IPS-NIHi11 (cell line): ENCODE results near the gene GDF10.
A peak's percentile ranks its signal among the peaks of the same experiment; 100 is the strongest.

ENCODE experiments used
- DNase-seq: peaks from one replicate; pipeline ENCODE4 v3.0.0; 2012; ENCODE audit warnings: mixed read lengths, low spot score

The GDF10 gene

DNA sequence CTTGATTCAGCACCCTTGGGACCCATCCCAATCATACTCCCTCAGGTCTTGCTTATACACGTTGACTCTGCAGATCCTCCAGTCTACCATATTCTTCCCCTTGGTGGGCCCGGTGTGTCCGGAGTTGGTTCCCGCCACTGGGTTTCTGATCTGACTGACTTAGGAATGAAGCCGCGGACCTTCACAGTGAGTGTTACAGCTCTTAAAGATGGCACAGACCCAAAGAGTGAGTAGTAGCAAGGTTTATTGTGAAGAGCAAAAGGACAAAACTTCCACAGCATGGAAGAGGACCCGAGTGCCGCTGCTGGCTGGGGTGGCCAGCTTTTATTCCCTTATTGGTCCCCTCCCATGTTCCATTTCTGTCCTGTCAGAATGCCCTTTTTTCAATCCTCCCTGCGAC is 5.9 kb upstream of the GDF10 start:
- DNase-seq = no peak

DNA sequence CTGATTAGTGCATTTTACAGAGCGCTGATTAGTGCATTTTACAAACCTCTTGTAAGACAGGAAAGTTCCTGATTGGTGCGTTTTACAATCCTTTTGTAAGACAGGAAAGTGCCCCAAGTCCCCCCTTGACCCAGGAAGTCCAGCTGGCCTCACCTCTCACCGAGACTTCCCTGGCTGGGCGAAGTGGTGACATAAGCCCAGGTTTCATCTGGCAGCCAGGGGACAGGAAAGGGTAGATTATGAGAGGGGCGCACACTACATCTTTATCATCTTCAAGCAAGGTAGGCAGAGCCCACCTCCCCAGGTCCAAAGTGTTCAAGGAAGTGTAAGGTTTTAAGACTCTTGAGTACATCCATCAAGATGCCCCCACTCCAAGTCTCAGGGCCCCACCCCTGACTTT is 5.5 kb upstream of the GDF10 start:
- DNase-seq = no peak

DNA sequence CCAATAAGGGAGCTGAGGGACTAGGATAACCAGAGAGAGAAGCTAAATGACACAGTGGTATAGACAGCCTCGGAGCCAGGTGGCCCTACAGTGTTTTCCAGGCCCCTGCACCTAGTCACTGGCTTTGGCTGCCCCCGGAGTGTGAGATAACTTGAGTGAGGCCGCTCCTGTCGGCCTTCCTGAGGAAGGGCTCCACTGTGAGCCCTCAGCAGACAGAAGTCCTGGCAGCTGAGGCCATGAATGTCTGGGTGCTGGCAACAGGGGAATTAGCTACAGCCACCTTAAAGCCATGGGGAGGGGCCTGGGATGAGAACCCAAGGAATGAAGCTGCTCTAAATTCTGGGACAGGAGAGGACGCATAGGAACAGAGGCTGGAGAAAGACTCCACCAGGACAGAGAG is 4.6 kb upstream of the GDF10 start:
- no peak for DNase-seq

DNA sequence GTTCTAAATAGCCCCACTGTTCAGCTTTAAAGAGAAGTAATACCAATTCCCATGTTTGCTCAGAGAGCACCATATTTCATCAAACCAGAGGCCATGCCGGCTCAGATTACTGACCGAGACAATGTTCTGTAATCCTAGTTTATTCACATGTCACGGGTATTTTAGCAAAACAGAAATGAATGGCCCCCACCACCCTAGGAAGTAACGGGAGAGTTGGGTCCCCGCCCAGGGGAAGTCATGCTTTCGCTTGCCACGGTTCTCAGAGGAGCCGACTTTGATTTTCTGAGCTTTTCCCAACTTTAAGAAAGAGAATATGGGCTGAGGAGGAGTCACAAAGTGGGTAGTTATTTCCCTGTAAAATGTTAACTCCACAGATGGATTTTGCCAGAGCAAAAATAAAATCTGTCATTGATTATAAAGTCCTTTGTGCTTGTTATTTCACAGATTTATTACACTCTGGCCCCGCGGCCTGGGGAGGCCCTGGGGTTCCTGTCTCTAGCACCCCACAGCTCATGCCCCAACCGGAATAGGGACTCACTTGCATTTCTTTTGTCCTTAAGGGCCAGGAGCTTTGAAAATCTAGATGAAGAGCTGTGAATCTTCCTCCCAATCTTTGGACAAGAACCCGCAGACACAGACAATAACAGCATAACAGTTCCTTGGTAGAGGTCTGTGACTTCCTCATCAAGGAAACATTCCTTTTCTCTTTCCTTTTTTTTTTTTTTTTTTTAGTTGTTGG is 3.7 kb upstream of the GDF10 start:
- DNase-seq = no peak

DNA sequence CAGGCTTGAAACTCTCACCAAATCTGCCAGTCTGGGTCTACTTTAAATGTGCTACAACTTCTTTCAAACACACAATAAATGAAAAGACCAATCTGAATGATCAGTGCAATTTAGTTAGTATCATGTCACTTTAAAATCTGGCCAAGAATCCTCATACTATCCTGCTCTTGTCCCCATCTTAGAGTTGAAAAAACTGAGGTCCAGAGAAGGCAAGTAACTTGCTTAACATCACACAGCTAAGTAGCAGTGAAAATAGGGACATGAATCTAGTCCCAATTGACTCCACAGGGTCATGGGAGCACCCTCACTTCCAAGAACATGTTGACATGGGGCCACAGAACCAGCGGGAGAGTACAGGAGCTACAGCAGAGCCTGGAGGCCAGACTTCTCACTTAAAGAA is 3.1 kb upstream of the GDF10 start:
- DNase-seq = no peak

DNA sequence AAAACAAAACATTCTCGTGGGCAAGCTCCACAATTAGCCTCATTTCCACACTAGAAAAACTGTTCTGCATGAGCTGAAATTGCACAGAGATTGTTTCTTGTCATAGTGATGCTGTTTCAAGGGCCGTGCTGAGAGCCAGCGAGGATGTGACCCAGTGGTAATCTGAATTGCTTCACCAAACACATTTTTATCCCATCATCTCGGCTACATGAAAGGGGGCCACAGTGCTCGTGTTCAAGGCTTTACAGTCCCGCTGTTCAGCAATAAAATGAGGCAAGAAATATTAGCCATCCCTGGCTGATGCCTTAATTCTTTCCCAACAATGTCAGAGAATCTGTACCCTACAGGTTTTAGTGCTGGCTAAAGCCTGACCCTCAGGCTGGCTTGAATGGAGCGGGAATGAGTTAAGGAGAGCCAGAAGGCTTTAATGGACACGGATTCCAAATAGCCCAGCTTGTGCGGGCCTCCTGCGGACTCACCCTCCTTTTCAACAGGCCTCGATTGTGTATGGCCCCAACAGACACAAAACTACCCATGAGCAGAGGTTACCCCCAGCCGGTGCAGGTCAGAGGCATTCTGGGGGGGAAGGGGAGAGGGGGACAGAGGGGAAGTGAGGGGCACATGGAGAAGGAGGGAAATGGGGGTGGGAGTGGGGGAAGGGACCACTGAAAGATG is 2.0 kb upstream of the GDF10 start:
- no peak for DNase-seq

DNA sequence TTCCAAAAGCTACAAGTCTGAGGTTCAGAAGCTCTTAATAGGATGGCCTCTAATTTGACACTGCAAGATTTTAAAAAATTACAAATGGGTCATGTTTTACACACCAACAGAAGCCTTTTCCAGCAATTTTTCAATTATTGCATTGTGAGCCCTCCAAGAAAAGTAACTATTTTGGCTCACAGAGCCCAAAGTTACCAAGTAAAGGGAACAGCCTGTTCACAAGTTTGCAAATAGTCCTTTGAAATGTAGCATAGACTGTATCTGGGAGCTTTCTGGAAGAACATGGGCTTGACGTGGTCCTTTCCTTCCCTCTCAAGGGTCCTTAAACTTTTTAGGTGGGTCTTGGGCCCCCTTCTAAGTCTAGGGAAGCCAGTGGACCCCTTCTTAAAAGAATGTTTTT is 1.3 kb upstream of the GDF10 start:
- no peak for DNase-seq

DNA sequence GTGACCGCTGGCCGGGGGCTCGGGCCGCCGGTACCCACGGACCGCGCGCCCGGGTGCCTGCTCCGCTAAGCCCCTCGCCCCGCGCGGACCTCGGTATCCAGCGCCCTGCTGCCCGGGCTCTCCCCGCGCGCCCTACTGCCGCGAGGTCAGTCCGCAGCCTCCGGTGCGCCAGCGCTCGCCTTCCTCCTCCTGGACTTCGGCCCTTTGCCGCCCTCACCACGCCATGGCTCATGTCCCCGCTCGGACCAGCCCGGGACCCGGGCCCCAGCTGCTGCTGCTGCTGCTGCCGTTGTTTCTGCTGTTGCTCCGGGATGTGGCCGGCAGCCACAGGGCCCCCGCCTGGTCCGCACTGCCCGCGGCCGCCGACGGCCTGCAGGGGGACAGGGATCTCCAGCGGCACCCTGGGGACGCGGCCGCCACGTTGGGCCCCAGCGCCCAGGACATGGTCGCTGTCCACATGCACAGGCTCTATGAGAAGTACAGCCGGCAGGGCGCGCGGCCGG is 483 bp downstream of the GDF10 start:
- peak; percentile 52 for DNase-seq

DNA sequence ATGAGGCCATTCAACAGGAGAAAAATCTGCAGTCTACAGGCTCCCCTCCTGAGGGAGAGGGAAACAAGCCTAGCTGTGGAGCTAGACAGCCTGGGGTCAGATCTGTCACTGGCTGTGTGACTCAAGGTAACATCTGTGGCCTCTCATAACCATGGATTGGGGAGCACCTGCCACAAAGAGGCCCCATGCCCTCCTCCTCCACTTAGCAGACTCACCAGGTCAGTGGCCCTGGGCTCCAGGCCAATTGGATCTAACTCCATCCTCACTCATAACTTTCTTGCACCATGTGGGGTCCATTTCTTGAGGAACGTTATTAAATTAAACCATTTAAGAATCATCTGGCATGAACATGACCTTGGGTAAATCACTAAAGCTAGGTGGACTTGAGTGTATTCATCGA is 1.8 kb downstream of the GDF10 start:
- no peak for DNase-seq

DNA sequence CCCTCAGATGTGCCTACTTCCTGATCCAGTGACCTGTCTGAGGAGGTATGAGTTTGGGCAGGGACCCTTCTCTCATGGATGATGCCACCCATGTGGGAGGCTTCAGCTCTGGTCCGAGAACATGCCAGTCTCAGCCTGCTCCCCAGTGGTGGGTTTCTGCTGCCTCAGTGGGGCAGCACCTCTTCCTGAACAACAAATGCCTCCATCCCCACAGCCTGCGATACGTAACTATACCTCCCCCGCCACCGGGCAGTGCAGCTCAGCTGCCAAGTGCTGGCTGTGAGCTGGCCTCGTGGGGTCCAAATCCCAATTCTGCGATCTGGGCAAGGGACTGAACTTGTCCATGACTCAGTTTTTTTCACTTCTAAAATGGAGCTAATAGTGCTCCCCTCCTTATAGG is 3.1 kb downstream of the GDF10 start:
- DNase-seq = no peak

DNA sequence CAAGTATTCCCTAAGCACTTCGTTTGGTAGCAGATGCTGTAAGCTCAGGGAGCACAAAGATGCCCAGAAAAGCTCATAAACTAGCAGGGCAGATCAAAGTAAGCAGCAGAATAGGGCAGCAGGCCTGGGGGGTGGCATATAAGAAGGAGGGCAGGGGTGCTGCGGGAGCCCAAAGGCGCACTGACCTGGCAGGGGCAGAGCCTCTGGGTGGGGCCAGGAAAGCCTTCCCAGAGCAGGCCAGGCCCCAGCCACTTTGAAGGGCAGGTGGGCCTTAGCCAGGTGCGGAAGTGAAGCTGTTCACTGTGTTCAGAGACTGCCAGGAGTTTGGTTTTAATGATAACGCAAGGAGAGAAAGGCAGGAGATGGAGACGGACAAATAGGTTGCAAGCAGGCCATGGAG is 3.9 kb downstream of the GDF10 start:
- no peak for DNase-seq

DNA sequence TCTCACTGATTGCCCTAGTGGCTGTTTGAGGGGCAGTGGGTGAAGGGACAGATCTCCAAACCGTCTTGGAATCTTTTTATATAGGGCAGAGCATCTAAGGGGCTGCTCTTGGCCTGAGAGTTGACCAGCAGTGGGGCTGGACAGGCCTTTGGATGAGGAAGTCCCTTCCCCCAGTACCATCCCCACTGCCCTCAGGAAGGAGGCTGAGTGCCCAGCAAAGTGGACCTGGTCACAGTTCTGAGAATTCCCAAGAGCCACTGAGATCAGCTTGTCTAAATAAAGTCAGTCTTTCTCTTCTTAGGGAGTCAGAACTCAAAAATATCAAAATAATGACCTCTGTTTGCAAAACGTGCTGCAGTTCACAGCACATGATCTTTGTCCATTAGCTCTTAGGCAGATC is 5.6 kb downstream of the GDF10 start:
- DNase-seq = no peak

DNA sequence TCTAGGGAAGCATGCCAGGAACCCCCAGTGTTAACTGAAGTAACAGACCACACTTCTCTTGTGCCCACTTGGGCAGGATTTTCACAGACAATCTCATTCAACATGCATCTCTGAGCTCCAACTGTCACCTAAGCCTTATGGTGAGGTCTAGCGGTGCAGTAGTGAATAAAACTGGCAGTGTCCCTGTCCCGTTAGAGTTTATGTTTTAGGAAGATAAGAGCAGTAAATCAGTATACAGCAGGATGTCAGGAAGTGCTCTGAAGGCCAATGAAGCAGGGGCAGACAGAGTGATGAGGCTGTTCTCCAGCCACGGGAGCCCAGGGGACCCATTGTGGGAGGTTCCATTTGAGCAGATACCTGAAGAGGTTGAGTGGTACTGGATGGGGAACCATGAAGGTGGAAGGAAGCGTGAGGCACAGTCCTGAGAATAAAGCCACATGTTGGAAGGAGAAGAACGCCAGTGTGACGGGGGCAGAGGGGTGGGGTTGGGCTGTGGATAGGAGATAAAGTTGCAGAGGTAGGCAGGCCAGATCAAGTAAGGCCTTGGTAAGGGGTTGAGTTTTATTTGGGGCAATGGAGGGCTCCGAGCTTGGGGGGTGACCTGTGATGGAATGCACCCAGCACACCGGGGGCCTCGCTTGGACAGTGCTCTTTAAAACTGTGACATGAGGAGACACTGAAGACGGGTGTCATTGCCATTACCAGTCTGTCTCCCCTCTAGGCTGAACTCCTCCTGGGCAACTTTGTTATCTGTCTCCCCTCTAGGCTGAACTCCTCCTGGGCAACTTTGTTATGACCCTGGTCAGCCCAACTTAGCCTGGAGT is 6.6 kb downstream of the GDF10 start:
- no peak for DNase-seq

DNA sequence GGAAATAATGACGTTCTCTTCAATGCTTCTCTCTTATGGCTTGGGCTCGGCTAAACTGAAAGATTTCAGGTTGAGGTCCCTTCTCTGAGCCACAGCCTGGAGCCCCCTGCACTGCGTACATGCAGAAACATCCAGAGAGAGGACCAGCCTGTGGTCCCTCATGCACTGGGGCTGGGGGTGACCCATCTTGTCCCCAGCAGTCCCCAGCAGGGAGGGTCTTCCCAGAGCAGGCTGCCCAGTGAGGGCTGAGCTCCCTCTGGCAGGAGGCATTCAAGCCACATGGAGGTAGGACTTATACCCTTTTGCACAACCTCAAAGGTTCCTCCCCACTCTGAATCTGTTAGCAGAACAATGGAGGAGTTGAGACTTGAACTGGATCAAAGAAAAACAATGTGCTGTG is 7.4 kb downstream of the GDF10 start:
- DNase-seq = no peak

DNA sequence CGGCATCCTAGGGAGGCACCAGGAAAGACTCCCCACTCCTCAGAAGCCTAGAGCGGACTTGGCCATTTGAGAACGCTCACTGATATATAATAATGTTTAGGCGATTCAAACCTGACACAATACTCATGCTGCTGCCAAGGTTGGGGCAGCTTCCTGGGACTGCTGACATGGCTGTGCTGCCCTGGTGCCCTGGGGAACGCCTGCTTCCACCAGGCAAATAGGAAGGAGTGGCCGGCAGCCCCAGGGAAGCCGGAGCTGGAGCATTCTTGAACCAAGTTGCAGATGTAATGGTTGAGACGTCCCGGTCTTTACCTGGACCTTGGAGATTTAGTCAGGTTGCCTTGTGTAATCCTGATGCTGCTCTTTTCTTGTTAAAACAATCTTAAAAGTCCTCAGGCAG is 8.8 kb downstream of the GDF10 start:
- no peak for DNase-seq

DNA sequence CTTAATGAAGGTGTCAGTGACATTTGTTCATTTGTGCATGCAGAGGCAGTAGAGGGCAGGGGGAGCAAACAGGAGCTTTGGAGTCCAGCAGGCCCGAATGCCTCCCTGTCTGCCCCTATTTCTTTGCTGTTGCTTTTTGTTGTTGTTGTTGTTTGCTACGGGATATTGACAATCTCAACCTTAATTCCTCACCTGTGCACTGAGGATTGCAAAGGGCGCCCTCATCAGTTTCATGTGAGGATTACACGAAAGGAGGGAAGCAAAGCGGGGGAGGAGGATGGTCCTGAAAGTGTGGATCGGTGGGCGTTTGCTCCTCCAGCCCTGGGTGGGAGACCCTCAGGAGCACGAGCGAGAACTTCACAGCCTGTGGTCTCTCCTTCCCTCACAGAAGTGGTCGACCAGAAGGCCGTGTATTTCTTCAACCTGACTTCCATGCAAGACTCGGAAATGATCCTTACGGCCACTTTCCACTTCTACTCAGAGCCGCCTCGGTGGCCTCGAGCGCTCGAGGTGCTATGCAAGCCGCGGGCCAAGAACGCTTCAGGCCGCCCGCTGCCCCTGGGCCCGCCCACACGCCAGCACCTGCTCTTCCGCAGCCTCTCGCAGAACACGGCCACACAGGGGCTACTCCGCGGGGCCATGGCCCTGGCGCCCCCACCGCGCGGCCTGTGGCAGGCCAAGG is 9.6 kb downstream of the GDF10 start:
- peak; percentile 62 for DNase-seq

DNA sequence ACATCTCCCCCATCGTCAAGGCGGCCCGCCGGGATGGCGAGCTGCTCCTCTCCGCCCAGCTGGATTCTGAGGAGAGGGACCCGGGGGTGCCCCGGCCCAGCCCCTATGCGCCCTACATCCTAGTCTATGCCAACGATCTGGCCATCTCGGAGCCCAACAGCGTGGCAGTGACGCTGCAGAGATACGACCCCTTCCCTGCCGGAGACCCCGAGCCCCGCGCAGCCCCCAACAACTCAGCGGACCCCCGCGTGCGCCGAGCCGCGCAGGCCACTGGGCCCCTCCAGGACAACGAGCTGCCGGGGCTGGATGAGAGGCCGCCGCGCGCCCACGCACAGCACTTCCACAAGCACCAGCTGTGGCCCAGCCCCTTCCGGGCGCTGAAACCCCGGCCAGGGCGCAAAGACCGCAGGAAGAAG is 10.1 kb downstream of the GDF10 start:
- no peak for DNase-seq

DNA sequence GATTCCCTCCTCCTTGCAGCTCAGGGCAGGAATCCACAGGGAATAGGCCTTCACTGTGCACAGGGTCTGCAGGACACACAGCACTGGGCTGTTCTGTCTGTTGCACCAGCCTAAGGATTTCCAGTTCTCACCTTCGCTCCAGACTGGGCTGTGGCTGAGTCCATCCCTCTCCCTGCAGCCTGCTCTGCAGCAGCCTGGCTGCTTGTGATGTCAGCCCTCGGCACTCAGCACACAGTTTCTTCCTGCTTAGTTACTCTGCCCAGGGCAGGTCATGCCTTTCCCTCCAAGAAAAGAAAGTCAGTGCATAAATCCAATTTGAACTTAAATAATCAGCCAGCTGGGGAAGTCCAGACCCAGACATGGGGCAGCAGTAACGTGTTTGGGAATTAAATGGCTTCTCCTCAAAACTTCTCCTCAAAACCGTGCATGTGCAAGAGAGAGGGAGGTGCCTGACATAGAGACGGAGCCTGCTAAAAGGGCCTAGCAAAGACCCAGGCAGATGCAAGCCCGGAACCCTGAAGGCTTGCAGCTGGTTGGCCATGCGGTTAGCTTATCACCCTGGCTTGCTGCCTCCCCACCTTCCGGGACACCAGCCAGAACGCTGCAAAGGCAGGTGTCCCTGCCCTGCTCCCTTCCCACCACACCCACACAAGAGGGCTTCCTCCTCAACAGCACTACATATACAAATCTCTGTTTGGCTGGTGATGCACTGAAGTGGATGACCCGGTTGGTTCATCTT is 11.4 kb downstream of the GDF10 start:
- DNase-seq = no peak

DNA sequence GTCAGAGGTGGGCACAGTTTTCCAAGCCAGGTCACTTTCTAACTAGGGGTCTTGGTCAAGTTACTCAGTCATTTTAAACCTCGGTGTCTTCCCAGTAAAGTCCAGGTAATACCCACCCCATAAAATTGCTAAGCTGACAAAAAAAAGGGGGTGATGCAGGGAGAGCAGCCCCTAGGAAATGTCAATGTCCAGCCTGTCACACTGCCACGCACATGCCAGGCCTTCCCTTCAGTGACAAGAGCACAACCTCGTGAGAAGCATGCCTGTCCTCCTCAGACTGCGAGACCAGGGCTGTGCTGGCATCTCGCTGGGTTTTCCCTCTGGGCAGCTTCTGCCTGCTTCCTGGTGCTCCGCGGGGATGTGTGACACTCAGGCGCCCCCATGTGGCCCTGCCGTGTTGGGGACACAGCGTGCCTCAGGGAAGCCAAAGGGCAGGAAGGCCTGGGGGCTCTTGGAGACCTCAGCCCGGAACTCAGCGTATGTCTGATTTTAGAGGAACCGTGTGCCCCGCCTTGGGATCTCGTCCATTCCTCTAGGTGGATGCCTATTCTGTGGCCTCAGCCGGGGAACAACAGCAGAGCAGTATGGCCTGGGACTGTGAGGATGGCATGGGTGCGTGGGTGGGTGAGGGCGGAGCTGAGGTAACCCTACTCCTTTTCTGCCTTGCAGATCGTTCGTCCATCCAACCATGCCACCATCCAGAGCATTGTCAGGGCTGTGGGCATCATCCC is 12.1 kb downstream of the GDF10 start:
- peak; percentile 86 for DNase-seq

DNA sequence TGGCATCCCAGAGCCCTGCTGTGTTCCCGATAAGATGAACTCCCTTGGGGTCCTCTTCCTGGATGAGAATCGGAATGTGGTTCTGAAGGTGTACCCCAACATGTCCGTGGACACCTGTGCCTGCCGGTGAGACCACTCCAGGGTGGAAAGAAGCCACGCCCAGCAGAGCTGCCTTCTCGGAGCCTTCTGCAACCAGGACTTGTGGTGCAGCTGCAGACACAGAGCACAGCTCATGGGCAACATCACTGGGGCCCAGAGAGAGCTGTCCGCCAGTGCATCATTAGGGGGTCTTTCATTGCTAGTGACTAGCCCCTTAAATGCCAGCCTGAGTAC is 12.6 kb downstream of the GDF10 start:
- DNase-seq = no peak

DNA sequence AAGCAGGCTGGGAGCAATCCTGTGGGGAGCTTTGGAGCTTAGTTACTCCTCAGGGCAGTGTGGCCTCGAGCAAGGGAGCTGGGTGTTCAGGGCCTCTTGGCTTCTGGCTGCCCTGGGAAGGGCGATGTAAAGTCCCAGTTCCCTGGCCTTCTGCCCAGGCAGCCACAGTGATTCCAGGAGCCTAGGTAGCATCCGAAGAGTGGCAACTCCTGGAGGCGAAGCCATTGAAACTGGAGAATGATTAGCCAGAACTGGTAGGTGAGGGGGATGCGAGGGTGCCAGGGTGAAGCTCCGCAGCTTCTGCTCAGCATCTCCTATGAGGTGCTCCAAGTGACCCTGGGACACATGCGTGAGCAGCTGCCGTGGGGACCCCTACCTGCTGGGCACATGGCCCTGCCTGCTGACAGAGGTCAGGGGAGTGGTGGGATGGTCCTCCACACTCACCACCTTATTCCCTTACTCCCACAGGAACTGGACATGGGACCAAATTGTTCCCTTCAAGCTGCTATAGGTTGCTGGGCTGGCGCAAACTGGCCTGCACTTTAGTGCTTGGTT is 14.5 kb downstream of the GDF10 start:
- DNase-seq = no peak
